NCI-H2227 (cell line): ENCODE results near the gene COL4A2.

Experiments
- DNase-seq: peaks from one replicate; lab custom pipeline; 2025; ENCODE audit not compliant: unreplicated experiment; lab: John Stamatoyannopoulos, UW

COL4A2 gene

GRCh38 chr13:110542169-110542796 lies 235.2 kb downstream of the COL4A2 start:
- DNase-seq = no peak

GRCh38 chr13:110546378-110546777 lies 239.3 kb downstream of the COL4A2 start:
- no peak for DNase-seq

- DNase-seq = no peak
Measured at GRCh38 chr13:110546926-110547325, 239.8 kb downstream of the COL4A2 start.

GRCh38 chr13:110548891-110549794 lies 242.1 kb downstream of the COL4A2 start:
- no peak for DNase-seq

GRCh38 chr13:110549795-110550160 lies 242.7 kb downstream of the COL4A2 start:
- no peak for DNase-seq

GRCh38 chr13:110551284-110551683 lies 244.2 kb downstream of the COL4A2 start:
- no peak for DNase-seq

- DNase-seq = no peak
Measured at GRCh38 chr13:110552767-110553166, 245.7 kb downstream of the COL4A2 start.

- DNase-seq = no peak
Measured at GRCh38 chr13:110553417-110553816, 246.3 kb downstream of the COL4A2 start.

- DNase-seq = no peak
Measured at GRCh38 chr13:110554227-110554836, 247.2 kb downstream of the COL4A2 start.

GRCh38 chr13:110554946-110555345 lies 247.9 kb downstream of the COL4A2 start:
- no peak for DNase-seq

GRCh38 chr13:110555601-110556223 lies 248.6 kb downstream of the COL4A2 start:
- DNase-seq = no peak

- DNase-seq = no peak
Measured at GRCh38 chr13:110556224-110556606, 249.1 kb downstream of the COL4A2 start.

- DNase-seq = no peak
Measured at GRCh38 chr13:110557082-110557481, 250.0 kb downstream of the COL4A2 start.

GRCh38 chr13:110557610-110558305 lies 250.7 kb downstream of the COL4A2 start:
- no peak for DNase-seq

GRCh38 chr13:110559429-110559943 lies 252.4 kb downstream of the COL4A2 start:
- DNase-seq = no peak

- no peak for DNase-seq
Measured at GRCh38 chr13:110559986-110560385, 252.9 kb downstream of the COL4A2 start.

GRCh38 chr13:110560601-110561343 lies 253.7 kb downstream of the COL4A2 start:
- no peak for DNase-seq

GRCh38 chr13:110561344-110562035 lies 254.4 kb downstream of the COL4A2 start, which contains the start of gene RAB20:
Gene RAB20, minus strand, starts transcription at chr13:110561722. Its CDS starts 203 bp downstream, at chr13:110561519.
- peak; percentile 22 for DNase-seq

- DNase-seq = no peak
Measured at GRCh38 chr13:110562036-110562597, 255.0 kb downstream of the COL4A2 start.
